Pancreas (tissue), 10 donors: ENCODE data around the gene TIMMDC1. TPM values are rescaled to one million over a fixed set of nuclear protein-coding genes. Genes with fewer than 3 reads are reported as not detected.

Source experiments
- ATAC-seq, 4 donors: fragments of 200-7000 bp; cut with Tn5 transposase; one replicate each; pipeline versions ENCODE4 v1.8.0 to v1.9.1; 2020; ENCODE audit warnings: mild to moderate bottlenecking in 4 of 4, moderate library complexity in 4 of 4
- DNase-seq, 6 donors: peaks; one replicate each; pipeline ENCODE4 v3.0.0-alpha.2; 2020
- FAIRE-seq: peaks from 2 replicates; lab custom pipeline; 2012; peaks lifted over from hg19 to GRCh38; lab: Jason Lieb, UNC
- H3K27ac ChIP-seq, 4 donors: fragments of 200-600 bp; sonication (generic); 1 replicate in 3 of 4; 2 replicates in 1 of 4; pipeline versions ENCODE4 v1.5.0 to v1.8.0; 2020
- H3K27me3 ChIP-seq, 4 donors: fragments of 200-600 bp; one replicate each; pipeline ENCODE4 v1.8.0; 2021
- H3K36me3 ChIP-seq, 3 donors: fragments of 200-600 bp; sonication (generic) in 1 of 3; one replicate each; pipeline versions ENCODE4 v1.5.0 to v1.8.0; 2020 to 2021
- H3K4me1 ChIP-seq, 3 donors: fragments of 200-600 bp; one replicate each; pipeline ENCODE4 v1.8.0; 2021
- H3K4me3 ChIP-seq, 4 donors: fragments of 200-600 bp; sonication (generic) in 2 of 4; one replicate each; pipeline versions ENCODE4 v1.5.0 to v1.8.0; 2020 to 2021
- H3K9me3 ChIP-seq, 4 donors: fragments of 200-600 bp; one replicate each; pipeline ENCODE4 v1.8.0; 2021
- CTCF ChIP-seq, 4 donors: fragments of 200-600 bp; sonication (generic) in 3 of 4; IDR thresholded peaks; one replicate each; pipeline versions ENCODE4 v1.5.0 to v1.8.0; 2021; ENCODE audit warnings: antibody characterized with exemption in 4 of 4
- WGBS, 2 donors: extraction: QIAGEN DNeasy Blood & Tissue Kit; methylation state at CpG; one replicate each; pipeline ENCODE4 v1.1.7; 2013; 5-methylcytosine and 5-hydroxymethylcytosine counted together
- intact Hi-C, 3 donors: fragments of 100-400 bp; cut with DNase I; formaldehyde crosslinking; loops; one replicate each; pipeline versions ENCODE4 v1.11.1 to v1.14.2; 2022
- polyA plus RNA-seq, 2 donors: library from polyadenylated mRNA; stranded (reverse); fragments of 200-250 nt; gene quantifications; one replicate each; pipeline ENCODE4 v1.2.3, GENCODE V29; 2013
- total RNA-seq, 6 donors: library from RNA; stranded (reverse); fragmentation: NEBNext Ultra II Directional in 4 of 6; extraction: Animal tissue kit (Norgen Biotek cat#: 25700) in 4 of 6; gene quantifications; one replicate each; pipeline versions ENCODE4 v1.2.1 to v1.2.4, GENCODE V29; 2021 to 2023
- donor health status: healthy with polysubstance abuse.
- donor health status: DM: no; HTN: no; CAD: no; lungs with moderate emphysema.
- donor health status: DM: no; HTN: no; CAD: no.
- donor health status: control.
- donor health status: control.
- donor health status: Bipolar disorder and iron deficiency.
- donor health status: DM: yes; HTN: yes; CAD: no.
- donor health status: DM: no; HTN: no; CAD: no.
- donor health status: DM: no; HTN: no; CAD: no.
- donor health status: DM: yes; HTN: yes; CAD: no.

Gene TIMMDC1
- total and polyA plus RNA-seq, 8 donors, result 28.8 to 50.7 (median 38.3) TPM

- no peak for TF ChIP-seq CTCF (IDR thresholded peaks at IDR 0.05)
- FAIRE-seq (no peak), DNase-seq (peak in 1 of 6 donors; percentile 21), ATAC-seq (peak in 2 of 4 donors; percentile 53 to 64)
- H3K4me3 ChIP-seq, result no peak overlapping the region
- H3K9me3 ChIP-seq, result no peaks in the 10 kb centered on the region
- WGBS, 2 donors, result 62 to 78% methylated on average over 4 of the region's 4 CpGs
- H3K36me3 ChIP-seq, result no peaks in the 10 kb centered on the region
- no peaks in the 10 kb centered on the region for H3K4me1 ChIP-seq
- H3K27ac ChIP-seq, result no peak overlapping the region
- no peaks in the 10 kb centered on the region for H3K27me3 ChIP-seq
- intact Hi-C loops, result no loop called here
Observed at GRCh38 chr3:119555309-119555735, 57.0 kb downstream of the TIMMDC1 start.

GRCh38 chr3:119555929-119556328 is 57.6 kb downstream of the TIMMDC1 start:
- intact Hi-C loops, result no loop called here
- Histone ChIP-seq H3K27ac (no peak overlapping the region), H3K27me3 (no peaks in the 10 kb centered on the region), H3K4me1 (no peaks in the 10 kb centered on the region), H3K36me3 (no peaks in the 10 kb centered on the region), H3K9me3 (no peaks in the 10 kb centered on the region), H3K4me3 (no peak overlapping the region)
- DNase-seq, result no peak
- 95 to 97% methylated on average over 1 of the region's 1 CpG for WGBS, 2 donors
- no peak for TF ChIP-seq CTCF (IDR thresholded peaks at IDR 0.05)
- FAIRE-seq, result no peak
- no peak for ATAC-seq

- 89 to 91% methylated on average over 7 of the region's 7 CpGs for WGBS, 2 donors
- no peak for FAIRE-seq
Observed at GRCh38 chr3:119557192-119557876, 59.0 kb downstream of the TIMMDC1 start.

GRCh38 chr3:119557877-119558269 is 59.5 kb downstream of the TIMMDC1 start:
- Histone ChIP-seq H3K27me3 (no peaks in the 10 kb centered on the region), H3K27ac (no peak overlapping the region), H3K36me3 (no peaks in the 10 kb centered on the region), H3K4me3 (no peak overlapping the region), H3K4me1 (no peaks in the 10 kb centered on the region), H3K9me3 (no peaks in the 10 kb centered on the region)
- ATAC-seq (no peak), FAIRE-seq (no peak), DNase-seq (no peak)
- intact Hi-C loops, result no loop called here
- 70 to 81% methylated on average over 3 of the region's 3 CpGs for WGBS, 2 donors
- TF ChIP-seq CTCF (IDR thresholded peaks at IDR 0.05), result no peak

More at GRCh38 chr3:119557192-119557876, 59.0 kb downstream of the TIMMDC1 start:
- no peaks in the 10 kb centered on the region for H3K36me3 ChIP-seq
- intact Hi-C loops, result no loop called here
- no peak for DNase-seq
- H3K27me3 ChIP-seq, result no peaks in the 10 kb centered on the region
- H3K4me1 ChIP-seq, result no peaks in the 10 kb centered on the region
- H3K4me3 ChIP-seq, result no peak overlapping the region
- TF ChIP-seq CTCF (IDR thresholded peaks at IDR 0.05), result no peak
- H3K9me3 ChIP-seq, result no peaks in the 10 kb centered on the region
- no peak for ATAC-seq
- H3K27ac ChIP-seq, result no peak overlapping the region

- no peak for FAIRE-seq
Observed at GRCh38 chr3:119558626-119559317, 60.4 kb downstream of the TIMMDC1 start.

More at GRCh38 chr3:119558626-119559317, 60.4 kb downstream of the TIMMDC1 start:
- intact Hi-C loops, result no loop called here
- Histone ChIP-seq H3K27me3 (no peaks in the 10 kb centered on the region), H3K9me3 (no peaks in the 10 kb centered on the region), H3K4me3 (no peak overlapping the region), H3K4me1 (no peaks in the 10 kb centered on the region), H3K27ac (no peak overlapping the region), H3K36me3 (no peaks in the 10 kb centered on the region)
- ATAC-seq, result no peak
- DNase-seq, result no peak
- no peak for TF ChIP-seq CTCF (IDR thresholded peaks at IDR 0.05)
- 75 to 88% methylated on average over 9 of the region's 9 CpGs for WGBS, 2 donors
